ES-I3 (cell line): ENCODE measurements around the gene NCOA3.

ENCODE experiments used
- H3K36me3 ChIP-seq: 2 replicates; pipeline ENCODE4 v1.6.1; 2013; ENCODE audit warnings: mild to moderate bottlenecking, low read length, control low read depth, moderate library complexity; ENCODE audit not compliant: insufficient read depth
- H3K4me1 ChIP-seq: 2 replicates; pipeline ENCODE4 v1.6.1; 2013; ENCODE audit warnings: mild to moderate bottlenecking, control low read depth, low read length; ENCODE audit not compliant: insufficient read depth
- H3K9ac ChIP-seq: 2 replicates; pipeline ENCODE4 v1.6.1; 2013; ENCODE audit warnings: low read depth, mild to moderate bottlenecking, low read length, moderate library complexity
- H3K9me3 ChIP-seq: 2 replicates; pipeline ENCODE4 v1.6.1; 2013; ENCODE audit warnings: mild to moderate bottlenecking, low read length, moderate library complexity; ENCODE audit not compliant: control insufficient read depth, insufficient read depth

The NCOA3 gene

GRCh38 chr20:47700327-47700726 is 198.6 kb downstream of the NCOA3 start:
- Histone ChIP-seq H3K36me3 (peaks cover 8% of the 10 kb centered on the region; the same call in 1 of the 2 replicates), H3K4me1 (no peaks in the 10 kb centered on the region), H3K9me3 (no peaks in the 10 kb centered on the region), H3K9ac (no peak overlapping the region)

GRCh38 chr20:47701612-47702011 is 199.9 kb downstream of the NCOA3 start:
- Histone ChIP-seq H3K36me3 (peaks cover 8% of the 10 kb centered on the region; the same call in 1 of the 2 replicates), H3K9me3 (no peaks in the 10 kb centered on the region), H3K4me1 (no peaks in the 10 kb centered on the region), H3K9ac (no peak overlapping the region)

GRCh38 chr20:47703748-47704147 is 202.1 kb downstream of the NCOA3 start:
- H3K4me1 ChIP-seq = no peaks in the 10 kb centered on the region
- peaks cover 8% of the 10 kb centered on the region; the same call in 1 of the 2 replicates for H3K36me3 ChIP-seq
- no peaks in the 10 kb centered on the region for H3K9me3 ChIP-seq
- H3K9ac ChIP-seq = no peak overlapping the region

GRCh38 chr20:47704746-47705496 is 203.2 kb downstream of the NCOA3 start:
- peaks cover 3% of the 10 kb centered on the region; the same call in 1 of the 2 replicates for H3K36me3 ChIP-seq
- no peak overlapping the region for H3K9ac ChIP-seq
- no peaks in the 10 kb centered on the region for H3K9me3 ChIP-seq
- H3K4me1 ChIP-seq = no peaks in the 10 kb centered on the region

GRCh38 chr20:47705497-47705856 is 203.8 kb downstream of the NCOA3 start:
- Histone ChIP-seq H3K4me1 (no peaks in the 10 kb centered on the region), H3K36me3 (peaks cover 3% of the 10 kb centered on the region; the same call in 1 of the 2 replicates), H3K9ac (no peak overlapping the region), H3K9me3 (no peaks in the 10 kb centered on the region)

- H3K9me3 ChIP-seq = no peaks in the 10 kb centered on the region
- H3K4me1 ChIP-seq = no peaks in the 10 kb centered on the region
- H3K9ac ChIP-seq = no peak overlapping the region
- peaks cover 3% of the 10 kb centered on the region; the same call in 1 of the 2 replicates for H3K36me3 ChIP-seq
These were observed 204.7 kb downstream of the NCOA3 start for GRCh38 chr20:47706345-47706744.
